ENCODE results near the gene HEATR5B.

The HEATR5B gene

DNA sequence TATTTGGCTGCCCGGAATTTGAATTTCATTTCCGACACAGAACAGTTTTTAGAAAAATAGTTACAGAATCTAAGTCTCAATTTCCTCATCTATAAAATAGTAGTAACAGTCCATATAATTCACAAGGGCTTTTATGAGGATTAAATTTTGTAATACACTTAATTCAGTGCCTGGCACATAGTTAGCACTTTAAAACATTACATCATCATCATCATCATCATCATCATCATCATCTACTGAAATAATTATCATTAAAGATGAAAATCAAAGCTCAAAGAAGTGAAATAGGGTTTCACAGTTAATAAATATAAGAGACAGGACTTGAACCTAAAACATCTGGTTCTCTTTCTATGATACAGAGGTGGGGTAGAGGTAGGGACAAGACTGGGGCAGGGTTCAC, 13.2 kb downstream of the HEATR5B start:
- no peak for DNase-seq (ENCODE audit: extremely low read depth, low read depth)
- TF ChIP-seq, protein P1, sequence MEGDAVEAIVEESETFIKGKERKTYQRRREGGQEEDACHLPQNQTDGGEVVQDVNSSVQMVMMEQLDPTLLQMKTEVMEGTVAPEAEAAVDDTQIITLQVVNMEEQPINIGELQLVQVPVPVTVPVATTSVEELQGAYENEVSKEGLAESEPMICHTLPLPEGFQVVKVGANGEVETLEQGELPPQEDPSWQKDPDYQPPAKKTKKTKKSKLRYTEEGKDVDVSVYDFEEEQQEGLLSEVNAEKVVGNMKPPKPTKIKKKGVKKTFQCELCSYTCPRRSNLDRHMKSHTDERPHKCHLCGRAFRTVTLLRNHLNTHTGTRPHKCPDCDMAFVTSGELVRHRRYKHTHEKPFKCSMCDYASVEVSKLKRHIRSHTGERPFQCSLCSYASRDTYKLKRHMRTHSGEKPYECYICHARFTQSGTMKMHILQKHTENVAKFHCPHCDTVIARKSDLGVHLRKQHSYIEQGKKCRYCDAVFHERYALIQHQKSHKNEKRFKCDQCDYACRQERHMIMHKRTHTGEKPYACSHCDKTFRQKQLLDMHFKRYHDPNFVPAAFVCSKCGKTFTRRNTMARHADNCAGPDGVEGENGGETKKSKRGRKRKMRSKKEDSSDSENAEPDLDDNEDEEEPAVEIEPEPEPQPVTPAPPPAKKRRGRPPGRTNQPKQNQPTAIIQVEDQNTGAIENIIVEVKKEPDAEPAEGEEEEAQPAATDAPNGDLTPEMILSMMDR (IDR thresholded peaks at IDR 0.05; ENCODE audit: low read depth, low read length): no peak

GRCh38 chr2:37068686-37069085, 15.5 kb downstream of the HEATR5B start:
- DNase-seq (ENCODE audit: extremely low read depth, low read depth): no peak
- TF ChIP-seq, protein P1 (IDR thresholded peaks at IDR 0.05; ENCODE audit: low read depth, low read length): no peak

GRCh38 chr2:37061776-37062175, 22.4 kb downstream of the HEATR5B start:
- TF ChIP-seq, protein P1 (IDR thresholded peaks at IDR 0.05; ENCODE audit: low read depth, low read length): no peak
- no peak for DNase-seq (ENCODE audit: extremely low read depth, low read depth)

DNA sequence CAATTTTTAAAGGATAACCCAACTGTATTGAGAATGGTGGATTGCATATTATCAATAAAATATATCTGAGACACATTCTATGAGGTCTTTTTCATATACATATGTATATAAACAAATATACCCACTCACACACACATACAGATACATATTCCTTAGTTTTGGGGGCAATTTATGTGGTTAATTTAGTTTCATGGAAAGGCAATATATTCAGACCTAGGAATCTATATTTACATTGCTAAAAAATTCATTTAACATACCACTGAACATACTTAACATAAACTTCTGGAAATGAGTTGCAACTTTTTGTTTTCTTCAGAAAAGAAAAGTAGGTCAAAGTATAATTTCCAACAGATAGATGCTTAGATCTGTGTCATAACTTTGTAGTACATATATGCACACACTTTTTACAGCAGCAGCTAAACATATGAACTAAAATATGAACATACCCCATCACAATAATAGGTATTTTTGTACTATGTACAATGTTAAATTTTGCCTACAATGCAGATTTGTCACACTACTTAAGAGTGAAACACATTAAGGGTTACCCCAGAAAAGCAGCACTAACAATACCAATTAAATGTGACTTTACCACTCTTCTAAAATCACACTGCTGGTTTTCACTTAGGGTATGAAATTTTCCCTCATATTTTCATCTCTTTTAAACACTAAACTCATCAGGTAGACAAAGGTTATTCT, 23.0 kb downstream of the HEATR5B start:
- DNase-seq (ENCODE audit: extremely low read depth, low read depth): no peak
- TF ChIP-seq, protein P1 (IDR thresholded peaks at IDR 0.05; ENCODE audit: low read depth, low read length): no peak

DNA sequence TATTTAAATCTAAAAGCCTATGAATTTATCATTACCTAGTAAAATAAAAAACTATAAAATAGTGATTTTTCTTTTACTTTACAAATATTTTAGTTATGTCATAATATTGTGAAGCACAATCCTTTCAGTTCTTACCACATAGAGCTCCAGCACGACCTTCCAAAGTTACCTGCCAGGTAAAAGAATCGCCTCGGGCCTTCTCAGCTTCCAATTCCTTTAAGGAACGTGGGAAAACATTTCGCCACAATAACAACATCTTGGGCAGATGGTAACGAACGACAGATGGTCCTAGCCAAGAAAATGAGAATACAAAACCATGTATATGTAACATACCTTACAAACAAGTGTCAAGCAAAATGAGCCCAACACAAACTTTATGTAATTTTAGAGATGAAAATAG, 23.7 kb downstream of the HEATR5B start:
- TF ChIP-seq, protein P1 (IDR thresholded peaks at IDR 0.05; ENCODE audit: low read depth, low read length): no peak

DNA sequence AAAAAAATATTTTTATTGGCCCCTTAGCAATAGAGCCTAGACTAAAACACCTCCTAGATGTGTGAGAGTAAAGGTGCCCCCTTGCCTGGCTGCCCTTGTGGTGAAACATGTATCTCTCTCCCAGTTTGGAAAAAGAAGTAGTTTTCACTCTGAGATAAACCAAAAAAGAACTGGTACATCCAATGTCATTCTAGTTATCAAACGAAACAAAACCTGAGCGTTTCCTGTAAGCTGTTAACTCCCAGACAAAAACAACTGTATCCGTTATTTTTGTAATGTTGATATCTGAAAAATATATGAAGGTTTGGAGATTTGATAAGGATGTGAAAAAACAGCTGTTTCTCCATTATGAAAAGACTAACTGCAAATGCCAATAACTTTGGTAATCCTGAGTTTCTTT, 24.3 kb downstream of the HEATR5B start:
- DNase-seq (ENCODE audit: extremely low read depth, low read depth): no peak
- TF ChIP-seq, protein P1 (IDR thresholded peaks at IDR 0.05; ENCODE audit: low read depth, low read length): no peak

More for the DNA sequence above, 23.7 kb downstream of the HEATR5B start:
- no peak for DNase-seq (ENCODE audit: extremely low read depth, low read depth)

- no peak for DNase-seq (ENCODE audit: extremely low read depth, low read depth)
- TF ChIP-seq, protein P1 (IDR thresholded peaks at IDR 0.05; ENCODE audit: low read depth, low read length): no peak
Measured at GRCh38 chr2:37052600-37053332, 31.4 kb downstream of the HEATR5B start.
